Left lung (tissue), 10 donors: Measurements from ENCODE around the gene CD93. TPM values are rescaled to one million over a fixed set of nuclear protein-coding genes. Genes with fewer than 3 reads are reported as not detected.

Experiments used
- ATAC-seq: fragments of 200-7000 bp; cut with Tn5 transposase; one replicate; pipeline ENCODE4 v1.9.1; 2020; ENCODE audit warnings: moderate library complexity
- DNase-seq, 4 donors: peaks; one replicate each; pipeline ENCODE4 v3.0.0-alpha.2; 2013 to 2020
- H3K27ac ChIP-seq, 2 donors: fragments of 200-600 bp; sonication (generic) in 1 of 2; one replicate each; pipeline versions ENCODE4 v1.5.0 to v1.8.0; 2020 to 2021
- H3K27me3 ChIP-seq, 2 donors: fragments of 200-600 bp; sonication (generic) in 1 of 2; one replicate each; pipeline versions ENCODE4 v1.5.0 to v1.8.0; 2020 to 2021
- H3K36me3 ChIP-seq, 2 donors: fragments of 200-600 bp; sonication (generic) in 1 of 2; one replicate each; pipeline versions ENCODE4 v1.5.0 to v1.8.0; 2020 to 2021
- H3K4me1 ChIP-seq, 2 donors: fragments of 200-600 bp; one replicate each; pipeline ENCODE4 v1.8.0; 2021
- H3K4me3 ChIP-seq, 2 donors: fragments of 200-600 bp; sonication (generic) in 1 of 2; one replicate each; pipeline versions ENCODE4 v1.5.0 to v1.8.0; 2020 to 2021; ENCODE audit warnings: mild to moderate bottlenecking in 1 of 2
- H3K9me3 ChIP-seq, 2 donors: fragments of 200-600 bp; sonication (generic) in 1 of 2; one replicate each; pipeline versions ENCODE4 v1.5.0 to v1.8.0; 2020 to 2021
- intact Hi-C, 2 donors: fragments of 100-400 bp; cut with DNase I; formaldehyde crosslinking; loops; one replicate each; pipeline versions ENCODE4 v1.11.2 to v1.14.2; 2022
- polyA plus RNA-seq, 6 donors: library from polyadenylated mRNA; unstranded; fragments of 120-200 nt; gene quantifications; one replicate each; pipeline ENCODE4 v1.2.1, GENCODE V29; 2013; ENCODE audit not compliant: insufficient read length in 6 of 6
- total RNA-seq, 2 donors: library from RNA; stranded (reverse); fragmentation: NEBNext Ultra II Directional; extraction: Animal tissue kit (Norgen Biotek cat#: 25700); gene quantifications; one replicate each; pipeline ENCODE4 v1.2.1, GENCODE V29; 2021
- TF ChIP-seq, protein P1 (sequence below), 2 donors: fragments of 200-600 bp; sonication (generic) in 1 of 2; IDR thresholded peaks; one replicate each; pipeline versions ENCODE4 v1.5.0 to v1.8.0; 2021; ENCODE audit warnings: antibody characterized with exemption in 2 of 2
- donor health status: DM: no; HTN: yes; CAD: no.
- donor health status: DM: no; HTN: no; CAD: no.

The CD93 gene
- total and polyA plus RNA-seq, 8 donors = 71.2 to 221 (median 180) TPM

DNA sequence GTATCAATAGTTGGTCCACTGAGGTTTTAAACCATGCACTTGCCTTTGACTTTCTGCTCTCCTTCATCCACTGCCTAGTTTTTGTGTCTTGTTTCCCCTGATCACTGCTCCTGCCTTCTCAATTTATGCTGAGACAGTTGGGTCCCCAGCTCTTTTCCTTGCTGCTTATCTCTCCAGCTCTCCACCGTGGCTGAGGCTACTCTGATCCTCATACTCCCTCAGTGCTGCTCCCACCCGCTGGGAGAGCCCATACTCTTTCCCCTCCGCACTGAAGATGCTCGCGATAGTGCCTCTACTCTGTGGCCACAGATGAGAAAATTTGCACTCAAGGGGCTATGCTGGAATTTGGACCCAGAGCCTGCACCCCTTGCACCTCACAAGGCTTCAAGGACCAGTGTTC lies 33.2 kb downstream of the CD93 start:
- Histone ChIP-seq H3K27ac (no peak overlapping the region), H3K9me3 (peaks cover 0 to 5% of the 10 kb centered on the region in 2 donors), H3K36me3 (no peaks in the 10 kb centered on the region), H3K4me3 (no peak overlapping the region), H3K27me3 (peaks cover 3 to 31% of the 10 kb centered on the region in 2 donors), H3K4me1 (peaks cover 3 to 34% of the 10 kb centered on the region in 2 donors)
- intact Hi-C loops = loop anchor here in 1 of 2 donors (5.0 kb wide), 1 partner anchor 184 kb away; no protein-coding TSS in a partner anchor
- TF ChIP-seq, protein P1, sequence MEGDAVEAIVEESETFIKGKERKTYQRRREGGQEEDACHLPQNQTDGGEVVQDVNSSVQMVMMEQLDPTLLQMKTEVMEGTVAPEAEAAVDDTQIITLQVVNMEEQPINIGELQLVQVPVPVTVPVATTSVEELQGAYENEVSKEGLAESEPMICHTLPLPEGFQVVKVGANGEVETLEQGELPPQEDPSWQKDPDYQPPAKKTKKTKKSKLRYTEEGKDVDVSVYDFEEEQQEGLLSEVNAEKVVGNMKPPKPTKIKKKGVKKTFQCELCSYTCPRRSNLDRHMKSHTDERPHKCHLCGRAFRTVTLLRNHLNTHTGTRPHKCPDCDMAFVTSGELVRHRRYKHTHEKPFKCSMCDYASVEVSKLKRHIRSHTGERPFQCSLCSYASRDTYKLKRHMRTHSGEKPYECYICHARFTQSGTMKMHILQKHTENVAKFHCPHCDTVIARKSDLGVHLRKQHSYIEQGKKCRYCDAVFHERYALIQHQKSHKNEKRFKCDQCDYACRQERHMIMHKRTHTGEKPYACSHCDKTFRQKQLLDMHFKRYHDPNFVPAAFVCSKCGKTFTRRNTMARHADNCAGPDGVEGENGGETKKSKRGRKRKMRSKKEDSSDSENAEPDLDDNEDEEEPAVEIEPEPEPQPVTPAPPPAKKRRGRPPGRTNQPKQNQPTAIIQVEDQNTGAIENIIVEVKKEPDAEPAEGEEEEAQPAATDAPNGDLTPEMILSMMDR (IDR thresholded peaks at IDR 0.05) = no peak
- DNase-seq (no peak), ATAC-seq (no peak)

DNA sequence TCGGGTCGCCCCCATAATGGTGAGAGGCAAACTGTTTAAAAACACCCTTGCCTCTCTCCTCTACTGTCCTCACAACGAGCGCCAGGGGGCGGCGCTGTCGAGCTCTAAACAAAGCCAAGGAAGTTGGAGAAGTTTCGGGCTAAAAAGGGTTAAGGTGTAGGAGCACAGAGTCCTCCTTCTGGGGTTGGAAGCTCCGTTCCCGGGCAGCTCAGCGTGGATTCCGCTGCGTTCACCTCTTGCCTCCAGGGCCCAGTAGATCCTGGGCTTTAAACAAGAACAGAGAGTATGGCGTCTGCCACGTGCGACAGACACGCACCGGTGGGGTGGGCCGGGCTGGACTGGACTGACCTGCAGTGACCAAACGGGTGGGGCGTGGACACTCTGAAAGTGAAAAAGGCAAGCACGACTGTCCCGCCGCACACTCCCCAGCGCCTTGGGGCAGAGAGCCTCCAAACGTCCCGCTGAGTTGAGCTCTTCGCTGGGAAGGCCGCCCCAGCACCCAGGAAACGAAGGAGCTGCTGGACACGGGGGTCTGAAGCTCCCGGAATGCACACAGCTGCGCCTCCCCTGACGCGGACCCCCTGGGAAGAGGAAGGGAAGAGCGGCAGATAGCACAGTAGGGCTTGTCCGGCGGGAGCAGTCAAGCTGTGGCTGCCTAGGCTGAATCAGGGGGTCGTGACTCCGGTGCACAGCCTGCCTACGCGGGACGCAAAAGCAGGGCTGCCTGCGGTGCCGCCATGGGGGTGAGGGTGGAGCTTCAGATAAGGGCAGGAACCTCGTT lies 35.1 kb downstream of the CD93 start:
- TF ChIP-seq, protein P1 (IDR thresholded peaks at IDR 0.05) = peak; percentile 57 to 83
- peak overlapping the region; percentile 51 to 53 for H3K4me3 ChIP-seq

DNA sequence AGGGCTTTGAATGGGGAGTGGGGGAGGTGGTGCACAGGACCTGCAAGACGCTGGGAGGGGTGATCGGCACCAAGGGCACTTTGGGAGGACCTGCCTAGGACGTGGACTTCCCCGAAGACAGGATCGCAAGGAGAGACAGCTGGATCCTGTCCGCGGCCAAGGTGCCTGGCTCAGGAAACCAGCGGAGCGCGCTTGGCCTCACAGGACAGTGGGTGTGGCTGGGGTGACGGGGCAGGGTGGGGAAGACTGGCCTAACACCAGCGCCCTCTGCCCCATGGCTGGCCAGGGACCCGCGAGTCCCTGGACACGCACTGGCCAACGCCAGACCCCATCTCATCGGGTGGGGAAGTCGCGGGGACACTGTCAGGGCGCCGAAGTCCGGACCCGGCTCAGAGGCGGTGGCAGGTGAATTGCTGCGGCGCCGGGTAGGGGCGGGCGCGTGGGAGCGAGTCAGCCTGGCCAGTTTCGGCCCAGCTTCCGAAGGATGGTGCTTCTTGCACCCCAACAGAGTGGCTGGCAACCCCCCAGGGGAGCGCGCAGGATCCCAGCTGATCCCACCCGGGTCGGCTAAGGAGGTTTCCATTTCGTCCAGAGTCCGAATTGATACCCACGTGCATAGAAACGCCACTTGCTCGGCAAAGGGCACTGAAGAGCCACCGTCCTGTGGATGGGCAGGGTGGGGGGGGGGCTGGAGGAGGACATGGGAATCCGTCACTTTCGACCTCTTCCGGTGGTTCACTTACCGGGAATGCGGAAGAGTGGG lies 35.9 kb downstream of the CD93 start:
- peaks cover 0 to 9% of the 10 kb centered on the region in 2 donors for H3K36me3 ChIP-seq
- H3K4me3 ChIP-seq = peak overlapping the region; percentile 51 to 53
- peaks cover 13 to 61% of the 10 kb centered on the region in 2 donors for H3K4me1 ChIP-seq
- peak overlapping the region; percentile 89 to 91 for H3K27ac ChIP-seq
- intact Hi-C loops = loop anchor here in 1 of 2 donors (5.0 kb wide), 1 partner anchor 187 kb away; no protein-coding TSS in a partner anchor
- ATAC-seq (peak; percentile 58), DNase-seq (peak in 2 of 4 donors; percentile 80 to 94)
- H3K9me3 ChIP-seq = no peaks in the 10 kb centered on the region
- TF ChIP-seq, protein P1 (IDR thresholded peaks at IDR 0.05) = no peak
- H3K27me3 ChIP-seq = peaks cover 12 to 44% of the 10 kb centered on the region in 2 donors

More for the DNA sequence above, 35.1 kb downstream of the CD93 start:
- ATAC-seq (peak; percentile 59), DNase-seq (peak in 3 of 4 donors; percentile 83 to 93 (median 88))
- Histone ChIP-seq H3K9me3 (no peaks in the 10 kb centered on the region), H3K27ac (peak overlapping the region; percentile 89 to 91), H3K27me3 (peaks cover 12 to 44% of the 10 kb centered on the region in 2 donors), H3K4me1 (peaks cover 7 to 53% of the 10 kb centered on the region in 2 donors), H3K36me3 (peaks cover 0 to 5% of the 10 kb centered on the region in 2 donors)
- intact Hi-C loops = loop anchor here in 1 of 2 donors (5.0 kb wide), 1 partner anchor 186 kb away; no protein-coding TSS in a partner anchor

DNA sequence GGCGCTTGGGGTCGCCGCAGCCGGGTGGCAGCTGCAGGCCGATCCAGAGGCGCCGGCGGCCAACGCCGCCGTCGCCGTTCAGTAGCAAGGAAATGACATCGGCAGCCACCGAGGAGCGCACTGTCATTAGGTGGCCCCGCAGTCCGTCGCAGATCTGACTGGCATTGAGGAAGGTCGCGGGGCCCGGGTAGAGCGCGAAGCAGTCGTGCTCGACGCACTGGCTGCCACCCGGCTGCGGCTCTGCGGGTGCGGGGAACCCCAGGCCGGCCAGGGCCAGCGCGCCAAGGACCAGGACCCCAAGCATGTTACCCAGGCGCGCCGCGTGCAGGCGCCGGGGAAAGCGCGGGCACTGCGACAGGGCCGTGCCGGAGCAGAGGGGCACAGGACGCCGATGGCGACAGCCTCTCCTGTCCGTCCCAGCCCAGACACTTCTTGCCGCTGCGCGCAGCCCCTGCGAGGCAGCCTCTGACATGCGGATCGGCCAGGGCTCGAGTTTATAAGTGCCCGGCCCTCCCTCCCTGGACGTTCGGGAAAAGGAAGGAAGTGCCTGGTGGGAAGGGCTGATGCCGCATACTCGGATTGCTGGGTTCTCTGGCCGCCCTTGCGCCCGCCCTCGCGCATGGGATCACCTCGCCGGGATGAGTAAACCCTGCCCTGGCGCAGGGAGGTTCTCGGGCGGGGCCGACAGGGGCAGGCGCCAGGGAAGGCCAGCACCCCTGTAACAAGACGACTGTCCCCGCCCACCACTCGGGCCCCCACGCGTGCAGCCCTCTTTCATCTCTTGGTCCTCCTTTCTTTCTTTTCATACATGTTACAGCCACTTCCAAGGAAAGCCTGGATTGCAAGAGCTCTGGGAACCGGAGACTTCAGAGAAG lies 36.7 kb downstream of the CD93 start, which contains the start of gene THBD:
TSS of gene THBD (minus strand) at position 472 of the 875 bp plus-strand sequence. CDS start at position 304, 168 bp downstream.
- ATAC-seq (peak; percentile 68), DNase-seq (peak in 3 of 4 donors; percentile 64 to 96 (median 90))
- Histone ChIP-seq H3K36me3 (peaks cover 0 to 9% of the 10 kb centered on the region in 2 donors), H3K4me1 (peaks cover 13 to 64% of the 10 kb centered on the region in 2 donors), H3K27ac (peak within 1 kb of the TSS; percentile 89 to 91), H3K9me3 (no peaks in the 10 kb centered on the region), H3K4me3 (peak within 1 kb of the TSS; percentile 51 to 53), H3K27me3 (peaks cover 12 to 44% of the 10 kb centered on the region in 2 donors)
- intact Hi-C loops = loop anchor here in 1 of 2 donors (5.0 to 10.0 kb wide), 2 partner anchors 188 to 355 kb away; no protein-coding TSS in a partner anchor
- TF ChIP-seq, protein P1 (IDR thresholded peaks at IDR 0.05) = no peak
